Gastroesophageal sphincter (tissue), 3 donors: ENCODE data around the gene NRXN3.

Source experiments
- EP300 ChIP-seq: sonication (generic); formaldehyde crosslinking; IDR thresholded peaks from one replicate; pipeline ENCODE4 v1.6.1; 2017; ENCODE audit warnings: antibody characterized with exemption, mild to moderate bottlenecking
- POLR2A ChIP-seq, 2 donors: fragments of 450-650 bp; IDR thresholded peaks; one replicate each; pipeline ENCODE4 v1.6.1; 2017; ENCODE audit warnings: antibody characterized with exemption in 2 of 2, mild to moderate bottlenecking in 2 of 2, moderate library complexity in 1 of 2
- POLR2AphosphoS5 ChIP-seq: sonication (generic); formaldehyde crosslinking; IDR thresholded peaks from one replicate; pipeline ENCODE4 v1.6.1; 2017; ENCODE audit warnings: antibody characterized with exemption
- TF ChIP-seq, protein P1 (sequence below), 4 experiments: fragments of 200-600 bp in 2 of 4; fragments of 450-650 bp in 2 of 4; sonication (generic) in 1 of 4; IDR thresholded peaks; one replicate each; pipeline ENCODE4 v1.5.1; 2017 to 2019; ENCODE audit warnings: antibody characterized with exemption in 4 of 4, mild to moderate bottlenecking in 2 of 4, moderate library complexity in 2 of 4

DNA sequence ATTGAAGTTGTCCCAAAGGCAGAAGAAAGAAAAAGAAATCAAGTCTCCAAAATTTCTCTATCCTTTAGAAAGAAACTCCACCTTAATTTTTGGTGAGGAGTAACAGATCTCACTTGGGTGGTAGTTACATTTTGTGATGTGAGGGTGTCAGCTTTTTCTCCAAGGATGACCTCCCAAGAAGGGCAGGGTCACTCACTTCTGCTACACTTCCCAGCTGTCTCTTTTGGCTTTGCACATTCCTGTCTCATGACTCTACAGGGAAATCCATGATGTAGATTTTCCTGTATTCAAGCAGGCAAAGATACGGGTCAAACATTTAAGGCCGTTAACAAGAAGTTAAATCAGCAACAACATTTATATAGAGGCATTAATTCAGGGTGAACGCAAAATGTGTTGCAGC lies 1016.4 kb downstream of the NRXN3 start:
- TF ChIP-seq, protein P1, sequence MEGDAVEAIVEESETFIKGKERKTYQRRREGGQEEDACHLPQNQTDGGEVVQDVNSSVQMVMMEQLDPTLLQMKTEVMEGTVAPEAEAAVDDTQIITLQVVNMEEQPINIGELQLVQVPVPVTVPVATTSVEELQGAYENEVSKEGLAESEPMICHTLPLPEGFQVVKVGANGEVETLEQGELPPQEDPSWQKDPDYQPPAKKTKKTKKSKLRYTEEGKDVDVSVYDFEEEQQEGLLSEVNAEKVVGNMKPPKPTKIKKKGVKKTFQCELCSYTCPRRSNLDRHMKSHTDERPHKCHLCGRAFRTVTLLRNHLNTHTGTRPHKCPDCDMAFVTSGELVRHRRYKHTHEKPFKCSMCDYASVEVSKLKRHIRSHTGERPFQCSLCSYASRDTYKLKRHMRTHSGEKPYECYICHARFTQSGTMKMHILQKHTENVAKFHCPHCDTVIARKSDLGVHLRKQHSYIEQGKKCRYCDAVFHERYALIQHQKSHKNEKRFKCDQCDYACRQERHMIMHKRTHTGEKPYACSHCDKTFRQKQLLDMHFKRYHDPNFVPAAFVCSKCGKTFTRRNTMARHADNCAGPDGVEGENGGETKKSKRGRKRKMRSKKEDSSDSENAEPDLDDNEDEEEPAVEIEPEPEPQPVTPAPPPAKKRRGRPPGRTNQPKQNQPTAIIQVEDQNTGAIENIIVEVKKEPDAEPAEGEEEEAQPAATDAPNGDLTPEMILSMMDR (IDR thresholded peaks at IDR 0.05) = no peak
- TF ChIP-seq POLR2A (IDR thresholded peaks at IDR 0.05) = no peak
- TF ChIP-seq POLR2AphosphoS5 = no peak
- TF ChIP-seq EP300 = no peak
